Measurements from ENCODE around the gene TMEM204. TPM values are rescaled to one million over a fixed set of nuclear protein-coding genes. Genes with fewer than 3 reads are reported as not detected.
A peak's percentile ranks its signal among the peaks of the same experiment; 100 is the strongest.

Gene TMEM204
- polyA plus RNA-seq, 1 of the 3 experiments (the other 2 are of a cell fraction): 2.3 TPM

GRCh38 chr16:1548727-1549126, 15.3 kb downstream of the TMEM204 start:
- Histone ChIP-seq H3K9me3 (no peaks in the 10 kb centered on the region), H3K79me2 (ENCODE audit: insufficient read depth) (no peaks in the 10 kb centered on the region), H3K4me1 (ENCODE audit: control insufficient read depth in 1 of 2, insufficient read depth in 2 of 2, low read depth in 1 of 2, low read length in 1 of 2) (peaks cover 0 to under 1% of the 10 kb centered on the region in 2 experiments; a peak in 1 of 4 replicates), H3K27me3 (ENCODE audit: insufficient read depth) (no peaks in the 10 kb centered on the region), H3K4me2 (peak overlapping the region; percentile 0; the same call in 1 of the 2 replicates), H3K9ac (no peak overlapping the region), H3K4me3 (ENCODE audit: low read depth in 2 of 2, low read length in 1 of 2) (no peak overlapping the region), H3F3A (replicated peaks; ENCODE audit: insufficient read depth) (peaks cover 4% of the 10 kb centered on the region), H4K20me1 (ENCODE audit: insufficient read depth) (no peaks in the 10 kb centered on the region), H3K9me2 (no peaks in the 10 kb centered on the region), H3K27ac (ENCODE audit: low read depth in 2 of 2, low read length in 1 of 2) (peak overlapping the region in 1 of 2 experiments; percentile 16; a peak in 1 of 4 replicates), H3K36me3 (replicated peaks in 1 of 2; ENCODE audit: control insufficient read depth in 1 of 2, insufficient read depth in 2 of 2, low read length in 1 of 2) (peaks cover 0 to 30% of the 10 kb centered on the region in 2 experiments), H2AFZ (ENCODE audit: low read depth) (no peak overlapping the region)
- TF ChIP-seq TEAD4 (IDR thresholded peaks at IDR 0.05; ENCODE audit: borderline replicate concordance, insufficient read depth) (no peak), RAD21 (IDR thresholded peaks at IDR 0.05; ENCODE audit: low read length) (no peak), MEF2A (IDR thresholded peaks at IDR 0.05; ENCODE audit: borderline replicate concordance, low read depth) (no peak), NRF1 (IDR thresholded peaks at IDR 0.05; ENCODE audit: low read depth, low read length) (no peak), TAF1 (IDR thresholded peaks at IDR 0.05; ENCODE audit: borderline replicate concordance, low read depth, low read length) (no peak), FOSL2 (IDR thresholded peaks at IDR 0.05; ENCODE audit: borderline replicate concordance, low read depth) (no peak), RFX5 (IDR thresholded peaks at IDR 0.05; ENCODE audit: low read length) (no peak), RXRA (IDR thresholded peaks at IDR 0.05; ENCODE audit: borderline replicate concordance, low read depth) (no peak), REST (IDR thresholded peaks at IDR 0.05; ENCODE audit: low read depth, low read length) (no peak), ELF1 (IDR thresholded peaks at IDR 0.05) (no peak), SIN3A (IDR thresholded peaks at IDR 0.05; ENCODE audit: borderline replicate concordance, low read depth, low read length) (no peak), FOXJ3 (CRISPR knock-in tag; IDR thresholded peaks at IDR 0.05) (no peak), TCF12 (IDR thresholded peaks at IDR 0.05) (no peak)
- TF ChIP-seq, protein P1, sequence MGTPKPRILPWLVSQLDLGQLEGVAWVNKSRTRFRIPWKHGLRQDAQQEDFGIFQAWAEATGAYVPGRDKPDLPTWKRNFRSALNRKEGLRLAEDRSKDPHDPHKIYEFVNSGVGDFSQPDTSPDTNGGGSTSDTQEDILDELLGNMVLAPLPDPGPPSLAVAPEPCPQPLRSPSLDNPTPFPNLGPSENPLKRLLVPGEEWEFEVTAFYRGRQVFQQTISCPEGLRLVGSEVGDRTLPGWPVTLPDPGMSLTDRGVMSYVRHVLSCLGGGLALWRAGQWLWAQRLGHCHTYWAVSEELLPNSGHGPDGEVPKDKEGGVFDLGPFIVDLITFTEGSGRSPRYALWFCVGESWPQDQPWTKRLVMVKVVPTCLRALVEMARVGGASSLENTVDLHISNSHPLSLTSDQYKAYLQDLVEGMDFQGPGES (IDR thresholded peaks at IDR 0.05; ENCODE audit: low read depth, low read length): no peak
- TF ChIP-seq, protein P2, sequence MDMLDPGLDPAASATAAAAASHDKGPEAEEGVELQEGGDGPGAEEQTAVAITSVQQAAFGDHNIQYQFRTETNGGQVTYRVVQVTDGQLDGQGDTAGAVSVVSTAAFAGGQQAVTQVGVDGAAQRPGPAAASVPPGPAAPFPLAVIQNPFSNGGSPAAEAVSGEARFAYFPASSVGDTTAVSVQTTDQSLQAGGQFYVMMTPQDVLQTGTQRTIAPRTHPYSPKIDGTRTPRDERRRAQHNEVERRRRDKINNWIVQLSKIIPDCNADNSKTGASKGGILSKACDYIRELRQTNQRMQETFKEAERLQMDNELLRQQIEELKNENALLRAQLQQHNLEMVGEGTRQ (IDR thresholded peaks at IDR 0.05; ENCODE audit: borderline replicate concordance, low read depth, low read length): no peak
- CTCF ChIA-PET: no interaction called here
- no peak for DNase-seq
- POLR2A ChIA-PET: no interaction called here
- 93% methylated on average over 17 of the region's 23 CpGs for WGBS (ENCODE audit: low lambda C conversion rate)
